Chondrocyte (in vitro differentiated cells): ENCODE results near the gene OSMR. TPM values are rescaled to one million over a fixed set of nuclear protein-coding genes. Genes with fewer than 3 reads are reported as not detected.

Source experiments
- DNase-seq: peaks from one replicate; pipeline ENCODE4 v3.0.0; 2021; ENCODE audit warnings: mixed read lengths, low spot score
- H3K27ac Mint-ChIP-seq: one replicate; pipeline ENCODE4 v1.8.0; 2021; ENCODE audit warnings: mild to moderate bottlenecking, moderate library complexity, mixed read lengths; ENCODE audit not compliant: unreplicated experiment
- H3K27me3 Mint-ChIP-seq: 2 replicates; pipeline ENCODE4 v1.8.0; 2021; ENCODE audit warnings: low read depth, mixed read lengths
- H3K36me3 Mint-ChIP-seq: 2 replicates; pipeline ENCODE4 v1.8.0; 2021; ENCODE audit warnings: low read depth, mixed read lengths
- H3K4me1 Mint-ChIP-seq: 2 replicates; pipeline ENCODE4 v1.8.0; 2021; ENCODE audit warnings: low read depth, mild to moderate bottlenecking, mixed read lengths
- H3K4me3 Mint-ChIP-seq: one replicate; pipeline ENCODE4 v1.8.0; 2021; ENCODE audit warnings: mild to moderate bottlenecking, moderate library complexity, mixed read lengths; ENCODE audit not compliant: unreplicated experiment
- H3K9me3 Mint-ChIP-seq: 2 replicates; pipeline ENCODE4 v1.8.0; 2021; ENCODE audit warnings: low read depth, mixed read lengths
- CTCF ChIP-seq: fragments of 200-600 bp; sonication (generic); IDR thresholded peaks from 2 replicates; pipeline ENCODE4 v1.5.0; 2021; ENCODE audit warnings: antibody characterized with exemption, mild to moderate bottlenecking, moderate library complexity
- total RNA-seq: library from RNA; stranded (reverse); gene quantifications from 3 replicates; pipeline ENCODE4 v1.2.1, GENCODE V29; 2021

Gene OSMR
- total RNA-seq, 1 donor from 2014 or later, result 43.0 TPM

DNA sequence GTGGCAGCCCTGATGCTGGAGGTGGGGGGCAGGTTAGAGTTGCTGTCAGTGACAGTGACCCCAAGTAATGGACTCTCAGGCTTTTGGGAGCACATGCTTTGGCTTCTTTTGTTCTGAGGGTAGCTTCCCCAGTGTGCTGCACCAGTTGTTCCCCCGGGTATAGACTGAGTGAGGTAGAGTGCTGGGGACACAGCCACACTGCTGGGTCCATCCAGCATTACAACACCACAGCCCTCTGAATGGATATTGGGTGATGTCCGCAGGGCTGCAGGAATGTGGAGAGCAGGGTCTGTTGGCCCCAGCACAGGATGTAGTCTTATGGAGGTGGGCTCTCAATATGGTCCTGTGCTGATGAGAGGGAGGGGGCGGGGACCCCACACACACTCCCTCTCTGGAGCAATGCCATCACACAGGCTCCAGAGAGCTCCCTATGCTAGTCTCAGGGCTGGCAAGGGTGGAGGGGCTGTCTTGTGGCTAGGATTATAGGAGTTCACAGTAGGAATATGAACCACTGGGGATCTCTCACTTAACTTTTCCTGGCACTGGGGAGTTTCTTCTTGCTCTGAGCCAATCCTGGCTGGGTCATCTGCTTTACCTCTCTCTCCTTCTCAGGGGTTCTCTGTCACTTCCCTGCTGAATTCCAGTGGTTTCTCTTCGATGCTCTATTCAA lies 20.7 kb downstream of the OSMR start:
- Mint-ChIP-seq H3K27ac (no peak overlapping the region), H3K4me3 (no peak overlapping the region), H3K36me3 (peaks cover 22% of the 10 kb centered on the region), H3K9me3 (peaks cover 27% of the 10 kb centered on the region), H3K27me3 (no peaks in the 10 kb centered on the region), H3K4me1 (peaks cover 9% of the 10 kb centered on the region)
- no peak for TF ChIP-seq CTCF
- DNase-seq, result no peak

- Mint-ChIP-seq H3K9me3 (peaks cover 27% of the 10 kb centered on the region), H3K27ac (no peak overlapping the region), H3K36me3 (peaks cover 22% of the 10 kb centered on the region), H3K4me1 (peaks cover 13% of the 10 kb centered on the region), H3K4me3 (no peak overlapping the region), H3K27me3 (no peaks in the 10 kb centered on the region)
- TF ChIP-seq CTCF, result no peak
- DNase-seq, result no peak
Observed at GRCh38 chr5:38867032-38867398, 21.2 kb downstream of the OSMR start.

- no peak for TF ChIP-seq CTCF
- Mint-ChIP-seq H3K27me3 (no peaks in the 10 kb centered on the region), H3K4me3 (no peak overlapping the region), H3K9me3 (peaks cover 27% of the 10 kb centered on the region), H3K27ac (no peak overlapping the region), H3K4me1 (peaks cover 18% of the 10 kb centered on the region), H3K36me3 (peaks cover 22% of the 10 kb centered on the region)
- DNase-seq, result no peak
Observed at GRCh38 chr5:38867416-38867815, 21.6 kb downstream of the OSMR start.

- H3K4me1 Mint-ChIP-seq, result peaks cover 24% of the 10 kb centered on the region
- peaks cover 13% of the 10 kb centered on the region for H3K36me3 Mint-ChIP-seq
- H3K27me3 Mint-ChIP-seq, result no peaks in the 10 kb centered on the region
- H3K4me3 Mint-ChIP-seq, result no peak overlapping the region
- H3K9me3 Mint-ChIP-seq, result peaks cover 8% of the 10 kb centered on the region
- no peak overlapping the region for H3K27ac Mint-ChIP-seq
- DNase-seq, result no peak
- no peak for TF ChIP-seq CTCF
Observed at GRCh38 chr5:38870595-38870994, 24.8 kb downstream of the OSMR start.

- Mint-ChIP-seq H3K4me3 (no peak overlapping the region), H3K36me3 (peaks cover 13% of the 10 kb centered on the region), H3K4me1 (peaks cover 24% of the 10 kb centered on the region), H3K9me3 (peaks cover 8% of the 10 kb centered on the region), H3K27me3 (no peaks in the 10 kb centered on the region), H3K27ac (peak overlapping the region; percentile 28)
- no peak for TF ChIP-seq CTCF
- no peak for DNase-seq
Observed at GRCh38 chr5:38871058-38871605, 25.3 kb downstream of the OSMR start.
